GM18868 (cell line): ENCODE results near the gene TPSAB1.

Source experiments
- ATAC-seq: cut with Tn5 transposase; IDR thresholded peaks from one replicate; pipeline ENCODE4 v1.9.1; 2021; ENCODE audit warnings: mild to moderate bottlenecking, moderate library complexity; ENCODE audit not compliant: unreplicated experiment

The TPSAB1 gene

GRCh38 chr16:1282324-1282973, 41.9 kb downstream of the TPSAB1 start:
- no peak for ATAC-seq

GRCh38 chr16:1283296-1283695, 42.8 kb downstream of the TPSAB1 start:
- ATAC-seq = no peak

GRCh38 chr16:1283996-1284616, 43.6 kb downstream of the TPSAB1 start:
- no peak for ATAC-seq

GRCh38 chr16:1285669-1286512, 45.4 kb downstream of the TPSAB1 start:
- no peak for ATAC-seq

GRCh38 chr16:1286513-1287094, 46.1 kb downstream of the TPSAB1 start:
- ATAC-seq = no peak

GRCh38 chr16:1287982-1288670, 47.6 kb downstream of the TPSAB1 start:
- ATAC-seq = no peak

- ATAC-seq = no peak
Observed at GRCh38 chr16:1288813-1289476, 48.4 kb downstream of the TPSAB1 start.

GRCh38 chr16:1289477-1289866, 49.0 kb downstream of the TPSAB1 start:
- no peak for ATAC-seq

GRCh38 chr16:1290063-1290501, 49.6 kb downstream of the TPSAB1 start:
- ATAC-seq = no peak

- ATAC-seq = no peak
Observed at GRCh38 chr16:1290860-1291575, 50.5 kb downstream of the TPSAB1 start.

- ATAC-seq = no peak
Observed at GRCh38 chr16:1291576-1291974, 51.1 kb downstream of the TPSAB1 start.
